Heart left ventricle (tissue), 16 donors: ENCODE measurements around the gene RXFP2. TPM values are rescaled to one million over a fixed set of nuclear protein-coding genes. Genes with fewer than 3 reads are reported as not detected.

ENCODE experiments used
- ATAC-seq, 4 donors: fragments of 200-7000 bp; cut with Tn5 transposase; one replicate each; pipeline ENCODE4 v1.9.1; 2020 to 2022; ENCODE audit warnings: moderate library complexity in 4 of 4, mild to moderate bottlenecking in 3 of 4, moderate number of reproducible peaks in 1 of 4
- DNase-seq, 5 donors: peaks; one replicate each; pipeline ENCODE4 v3.0.0-alpha.2; 2020
- H3K27ac ChIP-seq, 12 donors: fragments of 200-600 bp; sonication (generic) in 4 of 12; one replicate each; pipeline versions ENCODE4 v1.5.0 to v1.8.0; 2016 to 2022; ENCODE audit warnings: mild to moderate bottlenecking in 2 of 12
- H3K27me3 ChIP-seq, 9 donors: fragments of 200-600 bp; sonication (generic) in 2 of 9; one replicate each; pipeline versions ENCODE4 v1.5.1 to v1.8.0; 2016 to 2022; ENCODE audit warnings: mild to moderate bottlenecking in 3 of 9
- H3K36me3 ChIP-seq, 9 donors: fragments of 200-600 bp; sonication (generic) in 2 of 9; one replicate each; pipeline versions ENCODE4 v1.5.0 to v1.8.0; 2018 to 2022; ENCODE audit warnings: mild to moderate bottlenecking in 2 of 9
- H3K4me1 ChIP-seq, 12 donors: fragments of 200-600 bp; sonication (generic) in 4 of 12; one replicate each; pipeline versions ENCODE4 v1.5.0 to v1.8.0; 2016 to 2022; ENCODE audit warnings: mild to moderate bottlenecking in 3 of 12
- H3K4me3 ChIP-seq, 12 donors: fragments of 200-600 bp; sonication (generic) in 4 of 12; one replicate each; pipeline versions ENCODE4 v1.5.0 to v1.8.0; 2017 to 2022; ENCODE audit warnings: mild to moderate bottlenecking in 9 of 12, moderate library complexity in 4 of 12
- H3K9me3 ChIP-seq, 12 donors: fragments of 200-600 bp; sonication (generic) in 4 of 12; one replicate each; pipeline versions ENCODE4 v1.5.0 to v1.8.0; 2016 to 2022; ENCODE audit warnings: mild to moderate bottlenecking in 1 of 12
- POLR2A ChIP-seq, 2 donors: fragments of 450-650 bp; IDR thresholded peaks; one replicate each; pipeline ENCODE4 v1.6.1; 2017; ENCODE audit warnings: antibody characterized with exemption in 2 of 2, mild to moderate bottlenecking in 2 of 2, moderate library complexity in 2 of 2
- WGBS, 4 donors: extraction: QIAGEN DNeasy Blood & Tissue Kit in 2 of 4; methylation state at CpG; one replicate each; pipeline versions ENCODE4 v1.1.5 to v1.1.7; 2013 to 2018; 5-methylcytosine and 5-hydroxymethylcytosine counted together
- intact Hi-C, 10 donors: fragments of 100-400 bp; cut with DNase I; formaldehyde crosslinking; loops; one replicate each; pipeline versions ENCODE4 v1.11.1 to v1.14.2; 2022
- polyA plus RNA-seq, 2 donors: library from polyadenylated mRNA; stranded (reverse); fragments of 200-250 nt; gene quantifications; one replicate each; pipeline ENCODE4 v1.2.3, GENCODE V29; 2013
- total RNA-seq, 9 donors: library from RNA; depleted of rRNA in 2 of 9; stranded (reverse); fragments of >200 nt in 2 of 9; fragmentation: NEBNext Ultra II Directional in 3 of 9; extraction: Animal tissue kit (Norgen Biotek cat#: 25700) in 3 of 9; gene quantifications; one replicate each; pipeline versions ENCODE4 v1.1.0 to v1.2.4, GENCODE V29; 2016 to 2023
- TF ChIP-seq, protein P1 (sequence below), 12 donors: fragments of 200-600 bp; sonication (generic) in 4 of 12; IDR thresholded peaks; one replicate each; pipeline versions ENCODE4 v1.5.0 to v1.8.0; 2018 to 2022; ENCODE audit warnings: antibody characterized with exemption in 12 of 12, mild to moderate bottlenecking in 5 of 12
- donor health status: ischemic (EF 13 %, LVEDD 7.1; RV severe dilation, severe dysfunction).
- donor health status: healthy with polysubstance abuse.
- donor health status: DM: no; HTN: yes; CAD: no.
- donor health status: DM: no; HTN: no; CAD: no.
- donor health status: ischemic (EF 25% LVEDD 6.9; RV normal size, moderate dysfunction).
- donor health status: ischemic (EF 25% LVEDD 5.7; RV mildly dilated, moderate dysfunction).
- donor health status: healthy.
- donor health status: DM: yes; HTN: yes; CAD: no.
- donor health status: ischemic (EF 35%, LVEDD 5.7; RV mildly dilated, moderate dysfunction).
- donor health status: nonischemic (EF 11% LVEDD 7.7; RV severe dilation, severe dysfunction).
- donor health status: DM: yes; HTN: yes; CAD: no.
- donor health status: PGD.
- donor health status: ischemic (EF 29% LVEDD 5.4; RV normal size, mild dysfunction).
- donor health status: nonischemic (EF 23%, LVEDD 6.1; RV moderate dilation, normal function).

RXFP2 gene
- total and polyA plus RNA-seq, 11 donors = not detected

DNA sequence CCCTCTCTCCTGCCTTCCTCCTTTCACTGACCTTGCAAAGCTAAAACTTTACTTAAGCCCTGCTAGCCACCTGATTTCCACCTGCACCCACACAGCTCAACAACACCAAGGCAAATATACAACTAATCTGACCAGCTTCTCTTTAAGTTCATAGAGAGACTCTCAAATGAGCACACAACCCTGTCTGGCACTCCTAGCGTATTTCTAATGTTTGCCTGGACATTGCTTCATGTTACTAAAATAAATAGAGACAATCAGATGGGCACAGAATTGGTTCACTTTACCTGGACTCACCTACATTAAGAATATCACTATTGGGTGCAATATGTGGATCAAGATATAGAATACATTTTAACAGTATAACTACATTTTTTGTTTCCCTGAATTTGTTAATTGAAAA, 33.2 kb upstream of the RXFP2 start:
- TF ChIP-seq POLR2A (IDR thresholded peaks at IDR 0.05) = no peak
- TF ChIP-seq, protein P1, sequence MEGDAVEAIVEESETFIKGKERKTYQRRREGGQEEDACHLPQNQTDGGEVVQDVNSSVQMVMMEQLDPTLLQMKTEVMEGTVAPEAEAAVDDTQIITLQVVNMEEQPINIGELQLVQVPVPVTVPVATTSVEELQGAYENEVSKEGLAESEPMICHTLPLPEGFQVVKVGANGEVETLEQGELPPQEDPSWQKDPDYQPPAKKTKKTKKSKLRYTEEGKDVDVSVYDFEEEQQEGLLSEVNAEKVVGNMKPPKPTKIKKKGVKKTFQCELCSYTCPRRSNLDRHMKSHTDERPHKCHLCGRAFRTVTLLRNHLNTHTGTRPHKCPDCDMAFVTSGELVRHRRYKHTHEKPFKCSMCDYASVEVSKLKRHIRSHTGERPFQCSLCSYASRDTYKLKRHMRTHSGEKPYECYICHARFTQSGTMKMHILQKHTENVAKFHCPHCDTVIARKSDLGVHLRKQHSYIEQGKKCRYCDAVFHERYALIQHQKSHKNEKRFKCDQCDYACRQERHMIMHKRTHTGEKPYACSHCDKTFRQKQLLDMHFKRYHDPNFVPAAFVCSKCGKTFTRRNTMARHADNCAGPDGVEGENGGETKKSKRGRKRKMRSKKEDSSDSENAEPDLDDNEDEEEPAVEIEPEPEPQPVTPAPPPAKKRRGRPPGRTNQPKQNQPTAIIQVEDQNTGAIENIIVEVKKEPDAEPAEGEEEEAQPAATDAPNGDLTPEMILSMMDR (IDR thresholded peaks at IDR 0.05) = no peak
- no peaks in the 10 kb centered on the region for H3K27me3 ChIP-seq
- H3K27ac ChIP-seq = no peak overlapping the region
- H3K36me3 ChIP-seq = no peaks in the 10 kb centered on the region
- intact Hi-C loops = no loop called here
- DNase-seq = no peak
- no peaks in the 10 kb centered on the region for H3K9me3 ChIP-seq
- H3K4me1 ChIP-seq = peaks cover 0 to 6% (median 0%) of the 10 kb centered on the region in 12 donors
- no peak overlapping the region for H3K4me3 ChIP-seq
- no peak for ATAC-seq
- 76 to 92% (median 80%) methylated on average over 1 of the region's 1 CpG for WGBS, 4 donors

DNA sequence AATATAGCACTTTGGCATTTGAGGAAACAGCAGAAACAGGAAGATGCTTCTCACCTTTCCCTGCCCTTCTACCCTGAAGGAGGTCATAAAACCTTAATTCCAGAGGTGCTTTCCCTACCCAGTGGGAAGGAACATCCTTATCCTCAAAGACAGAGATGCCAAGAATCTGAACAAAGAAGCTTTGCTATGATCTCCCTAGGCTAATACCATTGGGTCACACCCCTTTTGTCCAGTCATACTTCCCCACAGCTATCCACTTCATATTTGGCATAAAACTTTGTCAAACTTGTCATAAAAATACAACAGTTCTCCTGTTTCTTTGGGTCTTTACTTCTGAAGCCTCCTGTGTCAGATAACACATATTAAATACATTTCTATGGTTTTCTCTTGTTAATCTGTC, 21.7 kb upstream of the RXFP2 start:
- DNase-seq (no peak), ATAC-seq (no peak)
- Histone ChIP-seq H3K27me3 (peaks cover 0 to 18% (median 0%) of the 10 kb centered on the region in 9 donors), H3K9me3 (no peaks in the 10 kb centered on the region), H3K4me3 (no peak overlapping the region), H3K4me1 (no peaks in the 10 kb centered on the region), H3K27ac (no peak overlapping the region), H3K36me3 (no peaks in the 10 kb centered on the region)
- TF ChIP-seq, protein P1 (IDR thresholded peaks at IDR 0.05) = no peak
- TF ChIP-seq POLR2A (IDR thresholded peaks at IDR 0.05) = no peak
- intact Hi-C loops = no loop called here

DNA sequence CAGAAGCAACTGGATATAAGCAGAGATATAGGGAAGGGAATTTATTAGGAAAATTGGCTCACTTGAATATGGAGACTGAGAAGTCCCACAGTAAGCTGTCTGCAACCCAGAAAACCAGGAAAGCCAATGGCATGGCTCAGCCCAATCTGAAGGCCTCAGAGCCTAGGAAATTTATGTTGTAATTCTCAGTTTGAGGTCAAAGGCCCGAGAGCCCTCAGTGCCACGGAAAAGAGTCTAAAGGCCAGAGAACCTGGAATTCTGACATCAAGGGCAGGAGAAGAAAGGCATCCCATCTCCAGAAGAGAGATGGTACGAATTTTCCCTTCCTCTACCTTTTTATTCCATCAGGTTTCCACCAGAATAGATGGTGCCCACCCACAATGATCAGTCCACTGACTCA, 20.1 kb upstream of the RXFP2 start:
- Histone ChIP-seq H3K27ac (no peak overlapping the region), H3K4me1 (no peaks in the 10 kb centered on the region), H3K9me3 (no peaks in the 10 kb centered on the region), H3K4me3 (no peak overlapping the region), H3K36me3 (no peaks in the 10 kb centered on the region), H3K27me3 (peaks cover 0 to 26% (median 0%) of the 10 kb centered on the region in 9 donors)
- 72 to 87% (median 83%) methylated on average over 3 of the region's 3 CpGs for WGBS, 4 donors
- intact Hi-C loops = no loop called here
- DNase-seq = no peak
- no peak for TF ChIP-seq POLR2A (IDR thresholded peaks at IDR 0.05)
- TF ChIP-seq, protein P1 (IDR thresholded peaks at IDR 0.05) = no peak
- no peak for ATAC-seq

DNA sequence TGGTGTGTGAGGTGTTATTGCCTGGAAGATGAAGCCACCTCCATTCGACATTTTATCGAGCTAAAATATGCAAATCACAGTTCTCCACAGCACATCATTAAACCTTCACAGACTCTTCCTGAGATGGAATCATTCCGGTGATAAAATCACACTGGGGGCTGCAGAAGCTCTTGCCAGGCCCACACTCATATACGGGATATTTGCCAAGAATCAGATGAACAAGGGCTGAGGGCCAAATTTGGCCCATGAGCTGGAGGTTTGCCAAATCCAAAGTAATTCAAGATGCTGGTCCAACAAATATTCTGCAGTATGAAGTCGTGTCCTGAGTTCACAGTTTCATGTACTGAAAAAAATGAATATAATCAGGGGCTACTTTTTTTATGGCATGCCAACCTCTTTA, 16.7 kb upstream of the RXFP2 start:
- ATAC-seq = no peak
- no peak for DNase-seq
- H3K36me3 ChIP-seq = no peaks in the 10 kb centered on the region
- intact Hi-C loops = no loop called here
- TF ChIP-seq, protein P1 (IDR thresholded peaks at IDR 0.05) = no peak
- no peak for TF ChIP-seq POLR2A (IDR thresholded peaks at IDR 0.05)
- WGBS, 4 donors = 6 to 17% (median 9%) methylated on average over 5 of the region's 5 CpGs
- H3K4me3 ChIP-seq = no peak overlapping the region
- H3K27ac ChIP-seq = no peak overlapping the region
- H3K4me1 ChIP-seq = no peaks in the 10 kb centered on the region
- no peaks in the 10 kb centered on the region for H3K9me3 ChIP-seq
- peaks cover 0 to 32% (median 0%) of the 10 kb centered on the region in 9 donors for H3K27me3 ChIP-seq
